SH-SY5Y (cell line): ENCODE measurements around the gene PLA2G2D.

Source experiments
- GATA2 ChIP-seq: IDR thresholded peaks from 2 replicates; pipeline ENCODE4 v1.6.1; 2011; ENCODE audit warnings: mild to moderate bottlenecking, low read depth, low read length
- GATA3 ChIP-seq: IDR thresholded peaks from 2 replicates; pipeline ENCODE4 v1.6.1; 2011; ENCODE audit warnings: low read depth, mild to moderate bottlenecking, low read length, moderate library complexity

DNA sequence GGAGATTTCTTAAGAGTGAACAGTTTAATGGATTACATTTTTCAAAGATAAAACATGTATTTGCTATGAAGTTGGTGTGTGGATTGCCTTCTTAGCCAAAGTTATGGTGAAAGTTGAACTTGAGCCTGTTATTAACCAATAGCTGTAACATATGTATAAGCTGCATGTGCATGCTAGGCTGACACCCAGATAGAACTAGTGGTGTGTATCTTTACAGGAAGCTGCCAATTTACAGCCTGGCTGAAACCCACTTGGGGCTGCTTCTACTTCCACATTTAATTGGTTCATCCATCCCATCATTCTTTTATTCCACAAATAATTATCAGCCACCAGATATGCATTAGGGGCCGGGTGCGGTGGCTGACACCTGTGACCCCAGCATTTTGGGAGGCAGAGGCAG is 46.1 kb downstream of the PLA2G2D start:
- TF ChIP-seq GATA2 (no peak), GATA3 (no peak)
